GM12891 (cell line): ENCODE results near the gene CBFB.

Experiments used
- DNase-seq: peaks from one replicate; pipeline ENCODE4 v3.0.0; 2011; ENCODE audit warnings: low spot score; ENCODE audit not compliant: insufficient read length
- FAIRE-seq: peaks from 2 replicates; lab custom pipeline; 2011; peaks lifted over from hg19 to GRCh38; lab: Jason Lieb, UNC
- PAX5 ChIP-seq: IDR thresholded peaks from 2 replicates; pipeline ENCODE4 v1.6.1; 2011; ENCODE audit warnings: low read length, moderate library complexity, mild to moderate bottlenecking; ENCODE audit not compliant: insufficient read depth, severe bottlenecking
- POLR2A ChIP-seq: IDR thresholded peaks from 2 replicates; pipeline ENCODE4 v1.6.1; 2011; ENCODE audit warnings: low read depth, low read length, control low read depth
- POLR2AphosphoS5 ChIP-seq: IDR thresholded peaks from 2 replicates; pipeline ENCODE4 v1.6.1; 2011; ENCODE audit warnings: low read depth, low read length, control low read depth
- POU2F2 ChIP-seq: IDR thresholded peaks from 2 replicates; pipeline ENCODE4 v1.6.1; 2011; ENCODE audit warnings: low read depth, mild to moderate bottlenecking, control low read depth, low read length, moderate library complexity
- SPI1 ChIP-seq: IDR thresholded peaks from 2 replicates; pipeline ENCODE4 v1.6.1; 2011; ENCODE audit warnings: low read depth, low read length, control low read depth
- TAF1 ChIP-seq: IDR thresholded peaks from 2 replicates; pipeline ENCODE4 v1.6.1; 2011; ENCODE audit warnings: low read depth, low read length, control low read depth

The CBFB gene

GRCh38 chr16:67000384-67001351, 28.3 kb upstream of the CBFB start:
- TF ChIP-seq TAF1, result no peak
- no peak for TF ChIP-seq PAX5
- TF ChIP-seq SPI1, result no peak
- TF ChIP-seq POLR2A, result no peak
- no peak for TF ChIP-seq POLR2AphosphoS5
- TF ChIP-seq POU2F2, result no peak
- DNase-seq (peak; percentile 72), FAIRE-seq (peak; percentile 93)

GRCh38 chr16:67001726-67002125, 27.2 kb upstream of the CBFB start:
- TF ChIP-seq POU2F2 (no peak), PAX5 (no peak), SPI1 (no peak), POLR2A (no peak), TAF1 (no peak), POLR2AphosphoS5 (no peak)
- DNase-seq, result no peak
- FAIRE-seq, result peak; percentile 40

GRCh38 chr16:67006930-67007658, 21.9 kb upstream of the CBFB start:
- TF ChIP-seq POLR2AphosphoS5 (no peak), SPI1 (no peak), POU2F2 (no peak), PAX5 (no peak), TAF1 (no peak), POLR2A (no peak)
- FAIRE-seq (no peak), DNase-seq (no peak)

- FAIRE-seq, result no peak
- no peak for DNase-seq
- TF ChIP-seq POLR2AphosphoS5, result no peak
- TF ChIP-seq TAF1, result no peak
- no peak for TF ChIP-seq POLR2A
- TF ChIP-seq SPI1, result no peak
- no peak for TF ChIP-seq PAX5
- TF ChIP-seq POU2F2, result no peak
Observed at GRCh38 chr16:67009158-67009557, 19.8 kb upstream of the CBFB start.

- DNase-seq (no peak), FAIRE-seq (no peak)
- no peak for TF ChIP-seq PAX5
- no peak for TF ChIP-seq SPI1
- no peak for TF ChIP-seq POU2F2
- TF ChIP-seq POLR2AphosphoS5, result no peak
- no peak for TF ChIP-seq POLR2A
- TF ChIP-seq TAF1, result no peak
Observed at GRCh38 chr16:67011274-67011673, 17.7 kb upstream of the CBFB start.

- no peak for FAIRE-seq
- no peak for TF ChIP-seq TAF1
- no peak for TF ChIP-seq SPI1
- TF ChIP-seq POLR2A, result no peak
- no peak for TF ChIP-seq PAX5
- TF ChIP-seq POLR2AphosphoS5, result no peak
- no peak for DNase-seq
Observed at GRCh38 chr16:67013233-67013822, 15.6 kb upstream of the CBFB start.

- TF ChIP-seq POLR2AphosphoS5 (no peak), SPI1 (no peak), TAF1 (no peak), POLR2A (no peak), POU2F2 (no peak), PAX5 (no peak)
- DNase-seq (peak; percentile 59), FAIRE-seq (peak; percentile 61)
Observed at GRCh38 chr16:67013823-67014633, 14.9 kb upstream of the CBFB start.

- FAIRE-seq, result peak; percentile 16
- TF ChIP-seq POLR2AphosphoS5 (no peak), PAX5 (no peak), POLR2A (no peak), SPI1 (no peak), TAF1 (no peak), POU2F2 (no peak)
- DNase-seq, result no peak
Observed at GRCh38 chr16:67014634-67015312, 14.2 kb upstream of the CBFB start.
